ENCODE results near the gene SIX3.

SIX3 gene

DNA sequence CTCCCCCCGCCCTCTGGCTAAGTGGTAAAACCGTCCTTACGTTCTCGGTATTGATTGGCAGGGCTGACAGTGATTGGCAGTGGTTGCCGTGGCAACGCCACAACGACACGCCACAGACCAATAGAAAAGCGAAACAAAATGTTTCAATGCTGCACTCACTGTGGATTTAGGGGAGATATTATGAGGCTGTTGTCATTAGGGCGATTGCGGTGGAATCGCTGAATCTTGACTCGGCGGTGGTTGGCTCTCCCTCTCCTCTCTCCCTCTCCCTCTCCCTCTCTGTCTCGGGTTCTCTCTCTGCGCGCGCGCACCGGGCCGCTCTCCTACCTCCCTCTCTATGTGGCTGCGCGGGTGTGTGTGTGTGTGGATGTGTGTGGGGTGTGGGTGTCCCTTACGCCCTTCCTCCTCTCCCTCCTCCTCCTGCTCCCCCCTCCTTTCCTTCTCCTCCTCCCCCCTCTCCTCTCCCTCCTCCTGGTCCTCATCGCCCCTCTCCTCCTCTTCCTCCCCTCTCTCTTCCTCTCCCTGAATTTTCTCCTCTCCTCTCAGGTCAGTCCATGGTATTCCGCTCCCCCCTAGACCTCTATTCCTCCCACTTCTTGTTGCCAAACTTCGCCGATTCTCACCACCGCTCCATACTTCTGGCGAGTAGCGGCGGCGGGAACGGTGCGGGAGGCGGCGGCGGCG is at the start of gene SIX3:
Gene SIX3 (plus strand): TSS at position 152 of the 684 bp plus-strand sequence. CDS start 403 bp downstream, at position 555.
- DNase-seq (ENCODE audit: low read depth in 2 of 2): peak in 1 of 2 donors; percentile 38

DNA sequence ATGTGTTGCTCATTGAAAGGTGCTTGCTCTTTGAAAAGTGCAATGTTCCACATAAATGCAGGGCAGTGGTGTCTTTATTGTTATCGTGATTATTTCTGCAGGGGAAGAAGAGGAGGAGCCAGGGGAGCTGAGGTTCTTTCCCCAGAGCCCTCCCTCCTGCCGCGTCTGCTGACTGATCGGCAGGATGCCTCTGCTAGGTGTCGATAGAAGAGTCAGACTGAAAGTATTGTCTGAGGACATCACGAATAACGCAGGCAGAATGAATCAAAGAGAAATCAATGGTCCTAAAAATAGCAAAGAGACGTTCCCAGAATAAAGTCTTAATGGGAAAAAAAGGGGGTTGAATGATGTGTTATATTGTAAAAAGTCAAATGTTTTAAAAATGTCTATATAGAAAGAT is 47.4 kb upstream of the SIX3 start:
- DNase-seq (ENCODE audit: low read depth in 2 of 2): peak in 1 of 2 donors; percentile 6

DNA sequence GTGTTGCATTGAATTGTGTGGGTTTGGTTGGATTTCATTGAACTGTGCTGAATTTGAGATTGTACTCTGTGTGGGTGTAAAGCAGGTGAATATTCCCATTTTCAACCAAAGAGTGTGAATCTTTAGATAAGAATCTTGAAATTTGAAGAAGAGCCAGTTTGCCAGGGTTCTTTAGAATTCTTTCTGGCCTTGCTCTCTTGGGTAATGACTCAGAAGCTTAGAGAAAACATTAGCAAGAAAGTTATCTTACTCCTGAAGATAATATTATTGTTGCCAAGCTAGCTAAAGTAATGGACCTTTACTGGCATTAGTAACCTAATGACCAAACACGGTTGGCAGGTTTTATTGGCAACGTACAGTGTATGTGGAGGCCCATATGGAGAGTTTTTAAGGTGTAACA is 46.4 kb upstream of the SIX3 start:
- DNase-seq (ENCODE audit: low read depth in 2 of 2): no peak

DNA sequence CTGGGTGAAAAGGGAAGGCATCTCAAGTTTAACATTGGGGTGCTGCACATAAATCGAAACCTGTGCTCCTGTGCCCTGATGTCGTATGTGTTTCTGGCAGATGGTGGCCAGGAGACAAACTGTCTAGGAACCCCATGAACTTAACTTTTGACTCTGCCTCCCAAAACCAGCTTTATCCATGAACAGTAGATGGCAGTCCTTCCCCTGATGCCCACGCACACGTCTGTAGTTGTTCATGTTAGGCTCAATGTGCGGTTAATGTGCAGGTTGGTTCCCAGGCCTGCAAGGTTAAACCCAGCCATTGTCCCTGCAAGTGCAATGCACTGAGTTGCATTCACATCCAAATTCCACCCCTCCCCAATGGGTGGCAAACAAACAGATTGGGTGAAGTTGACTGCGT is 44.1 kb upstream of the SIX3 start:
- DNase-seq (ENCODE audit: low read depth in 2 of 2): no peak

DNA sequence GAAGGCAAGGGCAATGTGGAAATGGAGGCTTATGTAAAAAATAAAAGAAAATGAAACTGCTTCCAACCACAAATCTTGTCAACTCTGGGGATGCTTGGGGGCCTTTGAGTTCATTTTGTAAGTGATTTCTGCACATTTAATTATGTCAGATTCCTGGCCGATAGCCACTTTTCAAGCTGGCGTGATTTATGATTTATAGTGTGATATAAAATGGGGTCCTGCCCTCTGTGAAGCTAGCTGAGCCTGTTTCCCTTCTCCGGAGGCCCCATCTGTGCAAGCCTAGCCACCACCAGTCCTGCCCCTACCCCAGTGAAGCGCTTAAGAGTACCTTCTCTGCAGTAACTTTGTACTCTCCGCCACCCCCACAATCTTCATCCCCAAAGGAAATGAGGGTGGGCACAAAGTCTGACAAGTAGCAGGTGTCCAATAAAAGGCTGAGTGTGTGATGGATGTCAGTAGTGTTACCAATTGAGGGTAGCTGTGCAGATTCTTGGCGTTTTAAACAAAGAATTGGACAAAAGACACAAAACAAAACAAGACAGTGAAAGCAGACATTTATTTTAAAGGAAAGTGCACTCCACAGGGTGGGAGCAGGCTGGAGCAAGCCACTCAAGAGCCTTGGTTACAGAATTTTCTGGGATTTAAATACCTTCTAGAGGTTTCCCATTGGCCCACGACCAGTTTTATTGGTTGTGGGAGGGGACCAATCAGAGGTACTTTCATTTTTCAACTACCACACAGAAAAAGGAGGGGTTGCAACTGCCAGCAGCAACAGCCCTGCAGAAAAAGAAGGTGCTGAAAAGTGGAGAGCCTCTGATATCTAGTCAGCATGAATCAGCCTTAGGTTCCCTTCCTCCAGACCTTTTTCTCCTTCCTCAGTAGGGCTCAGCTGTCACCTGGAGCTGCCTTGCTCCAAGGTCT is 39.0 kb upstream of the SIX3 start:
- DNase-seq (ENCODE audit: low read depth in 2 of 2): no peak

DNA sequence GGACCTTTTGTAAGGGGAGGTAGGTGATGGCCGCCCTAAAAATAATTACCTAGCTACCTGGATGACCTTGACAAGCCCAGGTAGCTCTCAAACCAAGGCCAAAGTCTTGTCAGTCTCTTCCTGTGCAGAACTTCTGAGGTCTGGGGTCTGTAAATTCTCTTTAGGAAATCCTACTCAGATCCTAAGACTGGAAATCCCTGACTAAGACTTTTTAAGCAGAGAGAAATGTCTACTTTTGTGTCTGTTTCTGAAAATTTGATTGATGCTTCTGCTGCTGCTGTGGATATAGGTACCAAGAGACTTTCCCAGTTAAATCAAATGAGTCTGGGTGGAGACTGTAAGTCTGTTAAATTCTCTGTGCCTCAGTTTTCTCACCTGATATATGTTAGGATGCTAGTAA is 36.9 kb upstream of the SIX3 start:
- DNase-seq (ENCODE audit: low read depth in 2 of 2): no peak

DNA sequence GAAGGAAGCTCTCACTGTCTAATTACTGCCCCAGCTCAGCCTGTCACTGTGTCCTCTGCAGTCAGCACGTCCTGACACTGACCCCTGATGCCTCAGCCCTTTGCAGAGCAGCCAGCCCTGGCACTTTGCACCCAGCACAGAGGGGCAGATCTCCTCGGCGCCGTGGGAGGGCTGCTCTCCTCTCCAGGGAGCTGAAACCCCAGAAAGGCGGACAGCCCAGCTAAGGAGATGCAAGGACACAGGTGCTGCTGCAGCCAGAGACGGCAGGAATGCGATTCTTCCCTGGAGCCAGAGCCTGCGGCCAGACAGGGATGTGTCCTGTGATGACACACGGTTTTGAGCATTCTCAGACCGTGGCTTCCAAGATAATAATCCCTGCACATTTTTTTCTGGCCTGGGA is 34.5 kb upstream of the SIX3 start:
- DNase-seq (ENCODE audit: low read depth in 2 of 2): no peak

DNA sequence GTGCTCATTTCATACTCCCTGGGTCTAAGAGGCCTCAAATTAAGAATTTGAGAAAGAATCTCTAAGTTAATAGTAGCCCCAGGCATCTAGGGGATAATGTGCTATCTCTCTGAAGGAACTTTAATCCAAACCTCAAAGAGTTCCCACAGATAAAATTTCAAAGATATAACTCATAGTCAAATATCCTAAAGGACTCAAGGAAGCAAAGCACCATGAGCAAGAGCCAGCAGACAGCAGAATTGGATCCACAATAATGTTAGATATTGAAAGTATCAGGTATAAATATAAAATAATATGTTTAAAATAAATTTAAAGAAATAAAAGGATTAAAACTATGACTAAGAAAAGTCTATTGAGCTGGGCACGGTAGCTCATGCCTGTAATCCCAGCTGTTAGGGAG is 31.7 kb upstream of the SIX3 start:
- DNase-seq (ENCODE audit: low read depth in 2 of 2): no peak

DNA sequence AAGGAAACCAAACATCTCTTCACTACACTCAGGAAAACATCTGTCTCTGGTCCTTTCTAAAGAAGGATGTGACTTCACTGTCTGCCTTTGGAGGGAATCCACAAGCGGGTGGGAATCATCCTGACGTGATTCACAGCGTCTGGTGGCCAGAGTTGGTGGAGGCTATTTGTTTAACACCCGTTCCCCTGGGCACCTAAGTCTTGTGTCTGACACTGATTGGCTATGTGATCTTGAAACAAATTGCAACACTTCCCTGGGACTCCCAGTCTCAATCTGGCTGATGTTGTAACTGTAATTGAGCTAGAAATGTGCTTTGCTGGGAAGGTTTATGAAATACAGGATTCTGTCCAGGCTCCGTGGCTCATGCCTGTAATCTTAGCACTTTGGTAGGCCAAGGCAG is 28.8 kb upstream of the SIX3 start:
- no peak for DNase-seq (ENCODE audit: low read depth in 2 of 2)

DNA sequence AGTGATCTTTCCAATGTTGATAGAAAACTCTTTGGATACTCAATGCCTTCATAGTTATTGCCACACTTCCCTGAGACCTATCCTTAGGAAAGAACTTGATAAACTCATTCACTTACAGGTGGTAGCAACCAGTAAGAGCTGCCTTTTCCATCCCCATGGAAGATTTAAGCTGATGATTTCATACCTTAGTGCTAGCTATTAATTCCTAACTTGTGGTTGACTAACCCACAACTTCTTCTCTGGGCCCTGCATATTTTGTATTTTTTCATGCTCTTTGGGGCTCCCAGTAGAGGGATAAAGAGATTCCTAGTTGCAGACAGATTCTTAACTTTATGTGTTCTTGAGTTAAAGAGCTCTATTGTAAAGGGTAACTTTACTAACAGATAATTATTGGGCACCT is 25.2 kb upstream of the SIX3 start:
- DNase-seq (ENCODE audit: low read depth in 2 of 2): no peak

DNA sequence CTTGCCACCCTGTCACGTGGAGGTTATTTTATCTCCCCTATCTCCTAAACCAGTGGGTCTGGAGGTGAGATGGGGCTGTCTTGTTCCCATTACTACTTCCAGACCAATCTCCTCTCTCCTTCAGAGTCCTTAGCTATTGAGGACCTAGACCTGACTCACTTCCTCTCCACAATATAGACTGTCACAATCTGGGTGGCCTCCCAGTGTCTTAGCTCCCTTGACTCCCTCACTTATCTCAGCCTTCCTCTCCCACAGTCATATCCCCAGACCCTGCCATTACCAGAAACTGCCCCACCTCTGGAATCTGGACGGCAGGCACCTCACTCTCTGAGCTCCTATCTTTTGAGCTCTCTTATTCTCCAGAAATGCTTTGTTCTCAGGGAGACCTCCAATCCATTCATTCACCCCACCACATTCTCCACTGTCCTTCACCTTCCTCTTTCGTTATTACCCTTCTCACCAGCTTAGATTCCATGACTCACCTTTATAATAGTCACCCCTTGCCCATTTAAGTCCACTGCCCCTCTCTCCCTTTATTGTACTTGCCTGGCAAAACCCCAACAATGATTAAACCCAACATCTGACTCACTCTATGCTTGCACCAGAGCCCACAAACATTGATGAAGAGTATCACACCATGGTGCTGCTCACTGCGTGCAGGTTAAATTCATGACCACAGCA is 23.3 kb upstream of the SIX3 start:
- no peak for DNase-seq (ENCODE audit: low read depth in 2 of 2)

DNA sequence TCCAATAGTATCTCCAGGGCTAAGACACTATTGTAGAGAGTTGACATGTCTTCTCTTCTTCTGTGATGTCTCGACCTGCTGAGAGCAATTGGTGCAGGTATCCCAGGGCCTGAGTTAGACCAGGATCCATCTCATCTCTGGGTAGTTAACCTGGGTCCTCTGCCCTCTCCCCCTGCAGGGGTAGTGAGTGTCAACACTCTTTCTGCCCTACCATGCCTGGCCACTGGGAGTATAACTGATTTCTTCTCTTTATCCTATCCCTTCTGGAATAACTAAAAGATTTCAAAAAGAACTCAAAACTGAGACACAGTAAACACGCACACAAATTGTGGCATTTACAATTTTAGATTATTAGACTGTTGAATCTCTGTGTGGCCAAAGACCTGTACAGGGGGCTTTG is 20.8 kb upstream of the SIX3 start:
- DNase-seq (ENCODE audit: low read depth in 2 of 2): no peak

DNA sequence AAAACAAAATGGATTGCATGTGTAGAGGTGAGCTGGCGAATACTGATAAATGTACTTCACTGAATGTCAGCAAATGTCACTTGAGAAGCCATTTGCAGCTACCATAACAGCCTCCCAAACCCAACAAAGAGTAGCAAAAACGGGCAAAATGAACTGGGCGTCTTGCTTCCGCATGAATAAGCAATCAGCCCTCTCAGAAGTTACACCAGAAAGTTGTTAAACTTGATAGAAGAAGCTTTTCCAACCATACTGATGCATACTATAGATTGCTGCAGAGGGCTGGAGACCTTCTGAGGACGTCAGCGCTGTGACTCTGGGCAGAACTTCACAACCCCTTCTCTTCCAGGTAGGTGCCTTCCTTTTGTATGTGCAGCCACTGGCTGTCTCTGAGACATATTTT is 18.7 kb upstream of the SIX3 start:
- no peak for DNase-seq (ENCODE audit: low read depth in 2 of 2)

DNA sequence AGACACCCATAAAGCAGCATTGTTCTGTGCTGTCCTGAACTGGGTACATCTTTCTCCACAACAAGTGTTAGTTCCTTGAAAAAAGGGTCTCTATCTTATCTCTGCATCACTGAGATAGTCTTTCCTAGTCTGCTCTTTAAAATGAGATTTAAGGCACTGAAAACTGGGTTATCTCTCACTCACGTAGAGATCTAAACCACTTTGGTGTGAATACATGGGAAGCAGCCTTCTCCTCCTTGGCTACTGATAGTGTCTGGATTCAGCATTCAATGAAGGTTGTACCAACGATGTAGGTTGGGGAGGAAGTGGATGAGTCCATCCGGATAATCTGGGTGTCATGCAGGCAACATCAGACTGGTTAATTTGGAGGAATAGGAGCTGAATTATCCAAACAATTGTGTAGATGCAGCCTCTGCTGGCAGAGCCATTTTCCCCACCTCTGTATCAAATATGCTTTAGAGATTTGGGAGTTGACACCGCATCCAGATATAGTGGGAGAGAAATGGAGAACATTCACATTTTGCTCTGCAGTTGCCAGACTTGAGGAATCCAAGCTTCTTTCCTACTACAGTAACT is 15.9 kb upstream of the SIX3 start:
- DNase-seq (ENCODE audit: low read depth in 2 of 2): no peak

DNA sequence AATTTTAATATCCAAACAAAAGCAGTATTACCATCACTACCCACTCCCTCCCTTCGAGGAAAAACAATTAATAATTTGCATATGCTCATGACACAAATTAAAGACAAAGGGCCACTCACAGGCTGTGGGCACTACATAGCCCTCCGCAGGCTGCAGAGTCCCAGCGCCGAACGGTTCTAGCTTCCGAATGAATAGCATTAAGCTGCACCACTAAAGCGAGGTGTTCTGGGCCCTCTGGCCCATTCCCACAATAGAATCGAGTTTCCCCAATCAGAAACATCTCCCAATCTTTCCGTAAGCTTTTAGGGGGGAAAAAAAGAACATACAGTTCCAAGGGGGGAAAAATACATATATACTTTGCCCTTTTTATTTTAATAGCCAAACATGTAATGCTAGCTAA is 14.5 kb upstream of the SIX3 start:
- no peak for DNase-seq (ENCODE audit: low read depth in 2 of 2)

DNA sequence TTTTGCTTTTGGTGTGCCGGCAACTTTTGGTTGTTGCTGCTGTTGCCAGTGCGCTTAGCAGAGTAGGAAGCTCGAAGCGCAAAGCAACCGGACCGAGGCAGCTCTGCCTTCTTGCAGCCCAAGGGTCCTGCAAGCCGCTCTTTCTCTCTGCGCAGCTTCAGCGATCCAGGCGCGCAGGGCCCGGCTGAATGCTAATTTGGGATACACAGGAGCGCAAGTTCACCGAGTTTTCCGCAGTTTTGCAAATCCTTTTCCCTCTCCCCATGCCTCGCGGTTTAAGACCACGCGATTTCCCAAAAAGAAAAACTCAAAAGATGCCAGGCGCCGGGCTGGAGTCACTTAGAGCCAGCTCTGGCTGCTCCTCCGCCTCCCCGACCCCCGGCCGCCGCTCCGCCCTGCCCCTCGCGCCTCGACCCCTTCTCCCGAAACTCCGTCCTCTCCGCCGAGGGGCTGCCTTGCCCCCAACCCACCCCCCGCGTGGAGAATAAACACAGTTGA is 13.5 kb upstream of the SIX3 start:
- DNase-seq (ENCODE audit: low read depth in 2 of 2): no peak

DNA sequence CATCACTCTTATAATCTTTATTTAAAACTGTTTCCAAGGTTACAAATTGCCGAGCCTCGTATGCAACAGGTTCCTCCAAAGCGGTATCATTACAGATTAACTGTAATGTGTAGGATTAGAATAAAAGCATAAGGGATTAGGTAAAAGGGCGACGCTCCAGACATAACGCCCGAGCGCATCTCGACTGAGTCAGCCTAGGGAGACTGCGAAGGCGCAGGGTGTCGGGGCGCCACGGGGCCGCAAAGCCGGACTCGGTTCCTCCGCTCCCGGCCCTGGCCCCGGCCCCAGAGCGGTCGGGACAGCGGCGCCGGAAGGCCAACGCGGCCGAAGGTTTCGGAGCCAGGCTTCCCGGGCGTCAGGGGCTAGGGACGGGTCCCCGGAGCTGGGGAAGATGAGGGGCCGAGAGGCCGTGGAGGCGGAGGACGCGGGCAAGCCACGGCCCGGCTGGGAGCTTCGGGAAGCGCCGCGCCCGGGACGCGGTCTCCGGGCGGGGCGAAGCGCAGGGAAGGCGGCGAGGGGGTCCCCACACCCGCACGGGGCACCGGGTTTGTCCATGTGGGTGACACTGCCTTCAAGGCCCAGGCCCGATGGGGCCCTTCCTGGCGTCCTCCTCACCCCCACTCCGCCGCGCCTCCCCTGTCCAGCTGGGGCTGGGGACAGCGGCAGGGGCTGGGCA is 12.9 kb upstream of the SIX3 start:
- no peak for DNase-seq (ENCODE audit: low read depth in 2 of 2)

DNA sequence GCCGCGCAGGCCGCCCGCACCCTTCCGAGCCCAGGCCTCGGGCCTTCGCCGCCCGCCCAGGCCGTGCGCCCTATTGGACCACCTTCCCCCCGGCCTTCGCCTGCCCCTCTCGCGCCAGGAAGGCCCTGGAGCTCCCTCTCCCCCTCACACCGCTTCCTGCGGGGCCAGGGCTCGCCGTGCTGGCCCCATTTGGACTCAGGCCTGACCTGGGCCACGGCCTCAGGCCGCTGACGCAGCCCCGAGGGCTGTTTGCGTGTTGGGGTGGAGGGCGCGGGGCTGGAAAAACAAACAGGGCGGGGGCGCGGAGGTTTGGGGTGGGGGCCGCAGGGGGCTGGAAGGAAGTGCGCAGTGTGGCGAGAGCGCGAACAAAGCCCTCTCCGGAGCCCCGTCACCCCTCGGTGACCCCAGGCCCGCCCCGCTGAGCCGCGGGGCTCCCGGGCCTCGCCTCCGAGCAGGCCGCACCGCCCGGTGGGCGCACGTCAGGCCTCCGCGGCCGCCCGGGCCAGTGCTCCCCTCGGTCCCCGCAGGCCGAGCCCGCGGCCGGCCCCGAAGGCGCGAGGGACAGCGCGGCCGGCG is 12.3 kb upstream of the SIX3 start:
- no peak for DNase-seq (ENCODE audit: low read depth in 2 of 2)

DNA sequence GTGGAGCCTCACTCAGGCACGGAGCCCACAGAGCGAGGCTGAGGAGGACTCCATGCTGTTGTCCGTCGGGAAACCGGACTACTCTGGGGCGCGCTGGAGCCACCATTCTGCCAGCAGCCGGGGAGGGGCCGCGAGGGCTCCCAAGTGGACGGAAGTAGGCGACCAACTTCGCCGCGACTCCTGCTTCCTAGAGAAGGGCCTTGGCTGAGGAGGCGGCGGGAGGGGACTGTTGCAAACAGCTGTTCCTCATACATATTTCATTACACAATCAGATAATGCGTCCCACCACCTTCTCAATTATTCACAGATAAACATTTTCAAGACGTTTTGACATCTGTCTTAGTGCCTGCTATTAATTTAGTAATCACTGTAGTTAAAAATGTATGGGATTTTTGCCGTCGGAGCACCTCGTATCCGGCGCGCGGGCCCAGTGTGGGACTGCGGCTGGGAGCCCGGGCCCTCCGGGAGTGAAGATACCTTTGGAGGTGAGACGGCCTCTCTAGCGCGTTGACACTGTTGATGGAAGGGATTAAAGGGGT is 11.7 kb upstream of the SIX3 start:
- no peak for DNase-seq (ENCODE audit: low read depth in 2 of 2)

DNA sequence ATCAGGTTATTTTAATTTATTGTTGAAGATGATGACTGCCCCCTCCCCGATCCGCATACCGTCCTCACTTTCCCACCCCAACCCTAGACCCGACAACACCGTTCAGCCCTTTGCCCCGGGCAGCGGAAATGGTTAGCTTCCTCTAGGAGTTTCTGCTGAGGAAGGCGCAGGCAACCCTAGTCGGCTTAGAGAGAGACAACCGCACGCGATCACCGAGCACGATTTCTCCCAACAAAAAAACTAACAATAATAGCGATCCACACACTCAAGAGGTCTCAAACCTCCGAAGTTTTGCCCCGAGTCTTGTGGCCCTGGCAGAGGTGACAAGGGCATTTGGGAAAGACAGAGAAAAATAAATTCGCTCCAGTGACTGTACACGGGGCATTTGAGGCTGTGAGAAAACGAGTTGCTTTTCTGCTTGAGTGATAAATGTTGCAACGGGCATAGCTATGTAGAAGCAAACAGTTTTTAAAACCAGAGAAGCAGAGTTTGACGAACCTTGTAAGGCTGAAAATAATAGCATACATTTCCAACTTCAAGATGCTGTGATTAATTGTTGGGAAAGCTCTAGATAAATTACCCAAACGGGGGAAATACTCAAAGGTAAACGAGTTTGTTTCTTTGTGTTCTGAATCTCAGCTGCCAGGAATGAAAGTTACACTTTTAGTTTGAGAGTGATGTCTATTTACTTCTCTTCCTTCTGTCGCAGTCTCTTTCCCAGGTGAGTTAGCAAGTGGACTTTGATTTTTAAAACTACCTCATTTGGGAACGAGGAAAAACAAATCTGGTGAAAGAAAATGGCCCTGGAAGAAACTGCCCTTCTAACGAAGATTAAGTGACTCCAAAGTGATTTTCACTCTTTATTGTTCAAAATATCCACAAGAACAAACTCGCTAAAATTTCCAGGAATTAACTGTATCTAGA is 11.0 kb upstream of the SIX3 start:
- DNase-seq (ENCODE audit: low read depth in 2 of 2): no peak
